NCI-H1417 treated with DMSO at 0.1 percent for 48 hours (cell line): ENCODE measurements around the gene RNF34.
"Not testable (repeated sequence)": the region's sequence is repeated elsewhere in the genome, so short reads cannot be mapped to it uniquely, and the experiment has no call there.

ENCODE experiments used
- DNase-seq: peaks from one replicate; lab custom pipeline; 2025; lab: John Stamatoyannopoulos, UW

Gene RNF34

GRCh38 chr12:121399391-121400331, at the start of gene RNF34:
Gene RNF34, plus strand, starts transcription at chr12:121400118. Its CDS starts 95 bp downstream, at chr12:121400213.
- peak; percentile 96 for DNase-seq

GRCh38 chr12:121351820-121352681, 47.9 kb upstream of the RNF34 start, which contains the start of gene ANAPC5:
Gene ANAPC5, minus strand, starts transcription at chr12:121352411. Its CDS starts 71 bp downstream, at chr12:121352340.
- DNase-seq: peak; percentile 96

GRCh38 chr12:121352682-121353018, 47.3 kb upstream of the RNF34 start:
- DNase-seq: no peak

GRCh38 chr12:121355818-121356217, 44.1 kb upstream of the RNF34 start:
- DNase-seq: no peak

GRCh38 chr12:121356657-121357056, 43.3 kb upstream of the RNF34 start:
- no peak for DNase-seq

- no peak for DNase-seq
Observed at GRCh38 chr12:121357331-121357730, 42.6 kb upstream of the RNF34 start.

GRCh38 chr12:121358073-121358472, 41.8 kb upstream of the RNF34 start:
- DNase-seq: no peak

GRCh38 chr12:121364683-121365121, 35.2 kb upstream of the RNF34 start:
- no peak for DNase-seq

- DNase-seq: no peak
Observed at GRCh38 chr12:121365416-121366062, 34.4 kb upstream of the RNF34 start.

GRCh38 chr12:121366063-121366459, 33.9 kb upstream of the RNF34 start:
- no peak for DNase-seq

- no peak for DNase-seq
Observed at GRCh38 chr12:121371404-121371803, 28.5 kb upstream of the RNF34 start.

- DNase-seq: no peak
Observed at GRCh38 chr12:121373755-121374154, 26.2 kb upstream of the RNF34 start.

- not testable (repeated sequence) for DNase-seq
Observed at GRCh38 chr12:121374336-121374735, 25.6 kb upstream of the RNF34 start.

GRCh38 chr12:121374945-121375584, 24.9 kb upstream of the RNF34 start:
- DNase-seq: not testable (repeated sequence)

GRCh38 chr12:121376754-121377697, 22.9 kb upstream of the RNF34 start:
- DNase-seq: no peak

GRCh38 chr12:121378736-121379135, 21.2 kb upstream of the RNF34 start:
- no peak for DNase-seq

- DNase-seq: no peak
Observed at GRCh38 chr12:121379945-121380344, 20.0 kb upstream of the RNF34 start.

GRCh38 chr12:121383601-121384021, 16.3 kb upstream of the RNF34 start:
- no peak for DNase-seq

- not testable (repeated sequence) for DNase-seq
Observed at GRCh38 chr12:121384891-121385290, 15.0 kb upstream of the RNF34 start.

- no peak for DNase-seq
Observed at GRCh38 chr12:121388421-121388981, 11.4 kb upstream of the RNF34 start.
